HL-60 (cell line): ENCODE measurements around the gene SH3RF3.

Experiments
- DNase-seq, 2 experiments: peaks; one replicate each; pipeline ENCODE4 v3.0.0-alpha.2; 2010 to 2020; ENCODE audit warnings: low read depth in 1 of 2, low spot score in 1 of 2
- H3K27ac ChIP-seq: fragments of 250-450 bp; sonication (Bioruptor Pico); replicated peaks from 2 replicates; pipeline ENCODE4 v1.5.1; 2020; ENCODE audit warnings: mild to moderate bottlenecking, moderate library complexity
- H3K27me3 ChIP-seq: fragments of 250-450 bp; sonication (Bioruptor Pico); 2 replicates; pipeline ENCODE4 v1.5.1; 2021; ENCODE audit warnings: mild to moderate bottlenecking, moderate library complexity; ENCODE audit not compliant: insufficient read depth, poor library complexity, severe bottlenecking
- H3K4me3 ChIP-seq: replicated peaks from 2 replicates; pipeline ENCODE4 v1.5.1; 2011; ENCODE audit warnings: mild to moderate bottlenecking, control low read depth, low read length; ENCODE audit not compliant: insufficient read depth
- GABPA ChIP-seq: IDR thresholded peaks from 2 replicates; pipeline ENCODE4 v1.6.1; 2012; ENCODE audit warnings: low read depth
- POLR2AphosphoS5 ChIP-seq: IDR thresholded peaks from 2 replicates; pipeline ENCODE4 v1.6.1; 2012; ENCODE audit warnings: low read depth
- SPI1 ChIP-seq: IDR thresholded peaks from 2 replicates; pipeline ENCODE4 v1.6.1; 2012; ENCODE audit warnings: low read depth, mild to moderate bottlenecking, borderline replicate concordance
- TF ChIP-seq, protein P1 (sequence below): IDR thresholded peaks from 2 replicates; pipeline ENCODE4 v1.6.1; 2012; ENCODE audit warnings: low read depth; ENCODE audit not compliant: insufficient replicate concordance
- TF ChIP-seq, protein P2 (sequence below): IDR thresholded peaks from one replicate; pipeline ENCODE4 v1.5.1; 2011; ENCODE audit warnings: low read length, control low read depth, inconsistent platforms; ENCODE audit not compliant: insufficient read depth

Gene SH3RF3

DNA sequence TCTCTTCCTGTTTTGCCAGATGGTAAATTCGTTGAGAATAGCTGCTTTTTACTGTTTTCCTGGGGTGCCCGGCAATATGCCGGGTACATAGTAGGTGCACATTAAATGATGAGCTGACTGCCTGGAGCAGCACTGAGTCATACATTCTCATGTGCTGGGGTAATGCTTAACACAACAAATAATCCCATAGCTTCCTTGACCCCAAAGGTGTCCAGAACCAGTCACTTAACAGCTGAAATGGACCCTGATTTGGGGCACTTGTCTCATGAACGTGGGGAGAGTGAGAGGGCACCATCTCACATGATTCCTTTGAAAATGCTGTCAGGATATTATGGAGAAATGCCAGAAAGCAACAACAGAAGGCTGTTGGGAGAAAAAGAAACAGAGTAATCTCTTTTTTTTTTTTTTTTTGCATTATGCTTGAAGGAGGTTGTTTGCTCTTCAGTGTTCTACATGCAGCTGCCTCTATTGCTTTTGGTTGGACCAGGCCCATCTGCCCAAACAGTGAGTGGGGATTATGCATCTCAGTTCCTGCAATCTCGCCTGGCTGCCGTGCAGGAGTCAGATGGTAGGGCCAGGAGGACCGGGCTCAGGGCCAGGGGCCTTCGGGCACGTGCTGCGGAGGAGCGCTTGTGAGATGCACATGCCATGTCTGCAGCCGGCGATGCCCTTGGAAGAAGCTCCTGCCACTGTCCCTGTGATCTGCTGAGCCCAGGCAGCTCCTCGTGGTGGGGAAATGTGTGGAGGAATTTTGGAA is 162.1 kb downstream of the SH3RF3 start:
- Histone ChIP-seq H3K27ac (no peak overlapping the region), H3K4me3 (no peak overlapping the region)
- no peak for DNase-seq

DNA sequence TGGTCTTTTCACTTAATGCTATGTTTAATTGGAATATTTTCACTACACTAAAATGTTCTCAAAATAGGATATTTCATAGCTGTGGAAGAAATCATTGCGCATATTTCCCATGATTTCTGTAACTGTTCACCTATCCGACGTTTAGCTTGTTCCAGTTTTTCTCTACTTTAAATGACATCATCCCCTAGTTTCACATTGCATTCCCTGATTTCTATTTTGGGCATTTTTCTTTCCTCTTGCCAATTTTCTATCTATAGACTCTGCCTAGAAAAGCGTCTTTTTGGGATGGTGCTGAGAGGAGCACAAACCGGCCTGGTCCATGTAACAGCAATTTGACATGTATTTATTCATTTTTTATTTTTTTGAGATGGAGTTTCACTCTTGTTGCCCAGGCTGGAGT is 163.4 kb downstream of the SH3RF3 start:
- H3K27me3 ChIP-seq: peaks cover 2% of the 10 kb centered on the region
- TF ChIP-seq, protein P1, sequence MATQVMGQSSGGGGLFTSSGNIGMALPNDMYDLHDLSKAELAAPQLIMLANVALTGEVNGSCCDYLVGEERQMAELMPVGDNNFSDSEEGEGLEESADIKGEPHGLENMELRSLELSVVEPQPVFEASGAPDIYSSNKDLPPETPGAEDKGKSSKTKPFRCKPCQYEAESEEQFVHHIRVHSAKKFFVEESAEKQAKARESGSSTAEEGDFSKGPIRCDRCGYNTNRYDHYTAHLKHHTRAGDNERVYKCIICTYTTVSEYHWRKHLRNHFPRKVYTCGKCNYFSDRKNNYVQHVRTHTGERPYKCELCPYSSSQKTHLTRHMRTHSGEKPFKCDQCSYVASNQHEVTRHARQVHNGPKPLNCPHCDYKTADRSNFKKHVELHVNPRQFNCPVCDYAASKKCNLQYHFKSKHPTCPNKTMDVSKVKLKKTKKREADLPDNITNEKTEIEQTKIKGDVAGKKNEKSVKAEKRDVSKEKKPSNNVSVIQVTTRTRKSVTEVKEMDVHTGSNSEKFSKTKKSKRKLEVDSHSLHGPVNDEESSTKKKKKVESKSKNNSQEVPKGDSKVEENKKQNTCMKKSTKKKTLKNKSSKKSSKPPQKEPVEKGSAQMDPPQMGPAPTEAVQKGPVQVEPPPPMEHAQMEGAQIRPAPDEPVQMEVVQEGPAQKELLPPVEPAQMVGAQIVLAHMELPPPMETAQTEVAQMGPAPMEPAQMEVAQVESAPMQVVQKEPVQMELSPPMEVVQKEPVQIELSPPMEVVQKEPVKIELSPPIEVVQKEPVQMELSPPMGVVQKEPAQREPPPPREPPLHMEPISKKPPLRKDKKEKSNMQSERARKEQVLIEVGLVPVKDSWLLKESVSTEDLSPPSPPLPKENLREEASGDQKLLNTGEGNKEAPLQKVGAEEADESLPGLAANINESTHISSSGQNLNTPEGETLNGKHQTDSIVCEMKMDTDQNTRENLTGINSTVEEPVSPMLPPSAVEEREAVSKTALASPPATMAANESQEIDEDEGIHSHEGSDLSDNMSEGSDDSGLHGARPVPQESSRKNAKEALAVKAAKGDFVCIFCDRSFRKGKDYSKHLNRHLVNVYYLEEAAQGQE: no peak
- TF ChIP-seq, protein P2, sequence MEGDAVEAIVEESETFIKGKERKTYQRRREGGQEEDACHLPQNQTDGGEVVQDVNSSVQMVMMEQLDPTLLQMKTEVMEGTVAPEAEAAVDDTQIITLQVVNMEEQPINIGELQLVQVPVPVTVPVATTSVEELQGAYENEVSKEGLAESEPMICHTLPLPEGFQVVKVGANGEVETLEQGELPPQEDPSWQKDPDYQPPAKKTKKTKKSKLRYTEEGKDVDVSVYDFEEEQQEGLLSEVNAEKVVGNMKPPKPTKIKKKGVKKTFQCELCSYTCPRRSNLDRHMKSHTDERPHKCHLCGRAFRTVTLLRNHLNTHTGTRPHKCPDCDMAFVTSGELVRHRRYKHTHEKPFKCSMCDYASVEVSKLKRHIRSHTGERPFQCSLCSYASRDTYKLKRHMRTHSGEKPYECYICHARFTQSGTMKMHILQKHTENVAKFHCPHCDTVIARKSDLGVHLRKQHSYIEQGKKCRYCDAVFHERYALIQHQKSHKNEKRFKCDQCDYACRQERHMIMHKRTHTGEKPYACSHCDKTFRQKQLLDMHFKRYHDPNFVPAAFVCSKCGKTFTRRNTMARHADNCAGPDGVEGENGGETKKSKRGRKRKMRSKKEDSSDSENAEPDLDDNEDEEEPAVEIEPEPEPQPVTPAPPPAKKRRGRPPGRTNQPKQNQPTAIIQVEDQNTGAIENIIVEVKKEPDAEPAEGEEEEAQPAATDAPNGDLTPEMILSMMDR: no peak
- no peak for TF ChIP-seq SPI1
- no peak for TF ChIP-seq GABPA
- TF ChIP-seq POLR2AphosphoS5: no peak
- DNase-seq: no peak

More for the DNA sequence above, 162.1 kb downstream of the SH3RF3 start:
- no peak for TF ChIP-seq GABPA
- TF ChIP-seq SPI1: no peak
- TF ChIP-seq POLR2AphosphoS5: no peak
- TF ChIP-seq, protein P1: no peak
- TF ChIP-seq, protein P2: no peak
- H3K27me3 ChIP-seq: peaks cover 2% of the 10 kb centered on the region

DNA sequence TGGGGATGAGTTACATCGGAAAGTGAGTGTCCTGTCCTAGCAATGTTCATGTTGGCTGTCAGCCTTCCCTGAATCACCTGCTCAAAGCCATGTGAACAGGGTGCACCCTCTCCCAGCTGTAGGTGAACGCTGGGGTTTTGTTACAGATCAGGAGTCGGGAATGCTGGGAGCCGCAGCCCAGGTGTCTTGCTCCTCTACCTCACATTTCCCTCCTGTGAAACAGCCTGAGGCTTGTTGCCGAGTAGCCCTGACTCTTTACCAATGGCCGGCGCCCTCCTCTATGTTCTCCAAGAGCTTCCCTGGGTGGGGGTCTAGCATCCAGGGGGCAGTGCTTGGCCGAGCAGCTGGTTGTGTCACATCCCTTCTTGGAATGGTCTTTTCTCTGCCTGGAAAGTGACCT is 164.7 kb downstream of the SH3RF3 start:
- peaks cover 2% of the 10 kb centered on the region for H3K27me3 ChIP-seq
- no peak overlapping the region for H3K27ac ChIP-seq
- DNase-seq: no peak
- TF ChIP-seq, protein P1: no peak
- no peak for TF ChIP-seq SPI1
- H3K4me3 ChIP-seq: no peak overlapping the region

More for the DNA sequence above, 163.4 kb downstream of the SH3RF3 start:
- H3K4me3 ChIP-seq: no peak overlapping the region
- no peak overlapping the region for H3K27ac ChIP-seq
